Measurements from ENCODE around the gene RAPGEF5. TPM values are rescaled to one million over a fixed set of nuclear protein-coding genes. Genes with fewer than 3 reads are reported as not detected.

RAPGEF5 gene
- total RNA-seq, 3 donors from 2014 or later = 18.7 to 78.0 (median 41.9) TPM

GRCh38 chr7:22214000-22214399 is 143.0 kb downstream of the RAPGEF5 start:
- TF ChIP-seq CTCF (IDR thresholded peaks at IDR 0.05) (no peak), POLR2AphosphoS5 (IDR thresholded peaks at IDR 0.05) (no peak), POLR2A (IDR thresholded peaks at IDR 0.05) (no peak)
- Histone ChIP-seq H3K36me3 (no peaks in the 10 kb centered on the region), H3K27ac (no peak overlapping the region), H3K27me3 (no peaks in the 10 kb centered on the region), H3K4me1 (peaks cover 0 to 4% of the 10 kb centered on the region in 2 donors), H3K9me3 (no peaks in the 10 kb centered on the region), H3K4me3 (no peak overlapping the region)
- intact Hi-C loops (cut with DNase I; ENCODE audit: low total_unique reads) = no loop called here
- no peak for DNase-seq (ENCODE audit: low spot score in 2 of 2)

GRCh38 chr7:22213081-22213480 is 143.9 kb downstream of the RAPGEF5 start:
- H3K4me1 ChIP-seq = peaks cover 0 to 13% of the 10 kb centered on the region in 2 donors
- TF ChIP-seq POLR2A (IDR thresholded peaks at IDR 0.05) (no peak), POLR2AphosphoS5 (IDR thresholded peaks at IDR 0.05) (no peak), CTCF (IDR thresholded peaks at IDR 0.05) (no peak)
- no peak overlapping the region for H3K4me3 ChIP-seq
- H3K27me3 ChIP-seq = no peaks in the 10 kb centered on the region
- H3K36me3 ChIP-seq = no peaks in the 10 kb centered on the region
- H3K27ac ChIP-seq = no peak overlapping the region
- H3K9me3 ChIP-seq = no peaks in the 10 kb centered on the region
- intact Hi-C loops (cut with DNase I; ENCODE audit: low total_unique reads) = no loop called here
- no peak for DNase-seq (ENCODE audit: low spot score in 2 of 2)

- H3K36me3 ChIP-seq = no peaks in the 10 kb centered on the region
- no peaks in the 10 kb centered on the region for H3K9me3 ChIP-seq
- no peaks in the 10 kb centered on the region for H3K27me3 ChIP-seq
- no peak overlapping the region for H3K4me3 ChIP-seq
- H3K27ac ChIP-seq = no peak overlapping the region
- TF ChIP-seq POLR2A (IDR thresholded peaks at IDR 0.05) = no peak
- TF ChIP-seq CTCF (IDR thresholded peaks at IDR 0.05) = no peak
- no peak for TF ChIP-seq POLR2AphosphoS5 (IDR thresholded peaks at IDR 0.05)
- intact Hi-C loops (cut with DNase I; ENCODE audit: low total_unique reads) = no loop called here
- DNase-seq (ENCODE audit: low spot score in 2 of 2) = no peak
- H3K4me1 ChIP-seq = peaks cover 0 to 13% of the 10 kb centered on the region in 2 donors
These were observed 146.0 kb downstream of the RAPGEF5 start for GRCh38 chr7:22210967-22211366.

GRCh38 chr7:22210355-22210754 is 146.6 kb downstream of the RAPGEF5 start:
- peaks cover 0 to 13% of the 10 kb centered on the region in 2 donors for H3K4me1 ChIP-seq
- no peak for DNase-seq (ENCODE audit: low spot score in 2 of 2)
- TF ChIP-seq CTCF (IDR thresholded peaks at IDR 0.05) = no peak
- TF ChIP-seq POLR2AphosphoS5 (IDR thresholded peaks at IDR 0.05) = no peak
- TF ChIP-seq POLR2A (IDR thresholded peaks at IDR 0.05) = no peak
- intact Hi-C loops (cut with DNase I; ENCODE audit: low total_unique reads) = no loop called here
- no peaks in the 10 kb centered on the region for H3K9me3 ChIP-seq
- no peak overlapping the region for H3K27ac ChIP-seq
- no peaks in the 10 kb centered on the region for H3K36me3 ChIP-seq
- no peaks in the 10 kb centered on the region for H3K27me3 ChIP-seq
- no peak overlapping the region for H3K4me3 ChIP-seq

- Histone ChIP-seq H3K9me3 (no peaks in the 10 kb centered on the region), H3K4me3 (no peak overlapping the region), H3K27ac (no peak overlapping the region), H3K4me1 (peaks cover 0 to 13% of the 10 kb centered on the region in 2 donors), H3K27me3 (no peaks in the 10 kb centered on the region), H3K36me3 (no peaks in the 10 kb centered on the region)
- intact Hi-C loops (cut with DNase I; ENCODE audit: low total_unique reads) = no loop called here
- TF ChIP-seq POLR2AphosphoS5 (IDR thresholded peaks at IDR 0.05) (no peak), POLR2A (IDR thresholded peaks at IDR 0.05) (no peak), CTCF (IDR thresholded peaks at IDR 0.05) (no peak)
- no peak for DNase-seq (ENCODE audit: low spot score in 2 of 2)
These were observed 148.2 kb downstream of the RAPGEF5 start for GRCh38 chr7:22208799-22209198.
